Breast epithelium (tissue), 4 donors: ENCODE measurements around the gene LRRTM1. TPM values are rescaled to one million over a fixed set of nuclear protein-coding genes. Genes with fewer than 3 reads are reported as not detected.

Source experiments
- DNase-seq, 2 donors: peaks; one replicate each; pipeline ENCODE4 v3.0.0-alpha.2; 2019; ENCODE audit warnings: low spot score in 2 of 2
- H3K27ac ChIP-seq, 2 donors: fragments of 200-600 bp; sonication (generic) in 1 of 2; one replicate each; pipeline ENCODE4 v1.5.1; 2016 to 2019; ENCODE audit warnings: mild to moderate bottlenecking in 1 of 2
- H3K27me3 ChIP-seq, 2 donors: fragments of 200-600 bp; sonication (generic) in 1 of 2; one replicate each; pipeline versions ENCODE4 v1.5.1 to v1.6.0; 2017 to 2019; ENCODE audit warnings: control low read depth in 1 of 2, mild to moderate bottlenecking in 1 of 2
- H3K36me3 ChIP-seq: fragments of 200-600 bp; one replicate; pipeline ENCODE4 v1.5.1; 2019
- H3K4me1 ChIP-seq, 2 donors: fragments of 200-600 bp; sonication (generic); one replicate each; pipeline ENCODE4 v1.5.1; 2016 to 2019; ENCODE audit warnings: control low read depth in 1 of 2
- H3K4me3 ChIP-seq, 3 donors: fragments of 200-600 bp; sonication (generic); 1 replicate in 2 of 3; 2 replicates in 1 of 3; pipeline ENCODE4 v1.5.1; 2016 to 2019; ENCODE audit warnings: mild to moderate bottlenecking in 3 of 3, moderate library complexity in 2 of 3
- H3K9me3 ChIP-seq, 2 donors: fragments of 200-600 bp; sonication (generic) in 1 of 2; one replicate each; pipeline ENCODE4 v1.5.1; 2016 to 2019; ENCODE audit warnings: control low read depth in 1 of 2
- POLR2A ChIP-seq: fragments of 450-650 bp; IDR thresholded peaks from one replicate; pipeline ENCODE4 v1.6.1; 2016; ENCODE audit warnings: antibody characterized with exemption, mild to moderate bottlenecking, moderate library complexity
- POLR2AphosphoS5 ChIP-seq, 3 donors: sonication (generic); formaldehyde crosslinking; IDR thresholded peaks; one replicate each; pipeline ENCODE4 v1.6.1; 2017; ENCODE audit warnings: antibody characterized with exemption in 3 of 3
- intact Hi-C: fragments of 100-400 bp; cut with DNase I; formaldehyde crosslinking; loops from one replicate; pipeline ENCODE4 v1.15.1; 2023; ENCODE audit warnings: low total_unique reads
- total RNA-seq, 3 donors: library from RNA; depleted of rRNA; stranded (reverse); fragments of >200 nt; gene quantifications; one replicate each; pipeline ENCODE4 v1.1.0, GENCODE V29; 2016
- TF ChIP-seq, protein P1 (sequence below), 3 donors: fragments of 450-650 bp; IDR thresholded peaks; one replicate each; pipeline ENCODE4 v1.5.1; 2016 to 2017; ENCODE audit warnings: antibody characterized with exemption in 3 of 3, mild to moderate bottlenecking in 3 of 3, moderate library complexity in 3 of 3

LRRTM1 gene
- total RNA-seq, 3 donors from 2014 or later = 0.15 TPM; not detected in 2

DNA sequence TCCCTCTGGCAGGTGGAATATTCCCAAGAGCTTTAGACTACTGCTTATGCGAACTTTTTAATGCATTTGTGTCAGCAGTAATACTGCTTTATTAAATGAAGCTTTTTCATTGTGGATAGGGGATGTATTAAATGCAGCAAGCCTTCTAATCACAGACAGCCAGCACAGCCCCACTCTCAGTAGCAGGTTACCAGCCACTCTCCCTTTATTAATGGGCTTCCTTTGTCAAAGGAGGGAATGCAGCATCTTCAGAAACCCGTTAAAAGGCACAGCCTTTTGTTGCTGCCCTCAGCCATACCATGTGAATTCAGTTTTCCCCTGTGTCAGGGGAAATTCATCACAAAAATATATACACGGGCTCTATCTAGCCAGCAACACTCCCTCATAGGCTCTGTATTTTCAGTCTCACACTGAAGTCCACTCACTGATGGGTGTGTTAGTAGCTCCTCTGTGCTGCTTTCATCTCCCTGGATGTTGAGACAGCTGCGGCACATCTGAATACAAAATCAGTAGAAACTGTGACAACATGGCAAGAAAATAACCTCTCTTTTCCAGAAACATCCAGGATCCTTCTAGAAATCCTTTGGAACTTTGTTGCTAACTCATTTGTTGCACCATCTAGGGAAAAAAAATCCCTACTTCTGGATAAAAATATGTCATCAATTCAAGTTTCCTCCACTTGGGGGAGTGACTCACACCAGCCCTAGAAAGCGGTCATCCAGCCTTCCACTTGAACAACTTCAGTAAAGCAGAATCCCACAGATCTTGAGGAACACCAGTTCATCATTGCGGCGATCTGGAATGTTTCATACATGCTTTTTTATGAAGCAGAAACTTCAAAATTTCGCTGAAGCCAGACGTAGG is 48.4 kb downstream of the LRRTM1 start:
- intact Hi-C loops = no loop called here
- Histone ChIP-seq H3K4me3 (no peak overlapping the region), H3K36me3 (no peaks in the 10 kb centered on the region), H3K4me1 (no peaks in the 10 kb centered on the region), H3K27me3 (no peaks in the 10 kb centered on the region), H3K27ac (no peak overlapping the region), H3K9me3 (no peaks in the 10 kb centered on the region)
- TF ChIP-seq, protein P1, sequence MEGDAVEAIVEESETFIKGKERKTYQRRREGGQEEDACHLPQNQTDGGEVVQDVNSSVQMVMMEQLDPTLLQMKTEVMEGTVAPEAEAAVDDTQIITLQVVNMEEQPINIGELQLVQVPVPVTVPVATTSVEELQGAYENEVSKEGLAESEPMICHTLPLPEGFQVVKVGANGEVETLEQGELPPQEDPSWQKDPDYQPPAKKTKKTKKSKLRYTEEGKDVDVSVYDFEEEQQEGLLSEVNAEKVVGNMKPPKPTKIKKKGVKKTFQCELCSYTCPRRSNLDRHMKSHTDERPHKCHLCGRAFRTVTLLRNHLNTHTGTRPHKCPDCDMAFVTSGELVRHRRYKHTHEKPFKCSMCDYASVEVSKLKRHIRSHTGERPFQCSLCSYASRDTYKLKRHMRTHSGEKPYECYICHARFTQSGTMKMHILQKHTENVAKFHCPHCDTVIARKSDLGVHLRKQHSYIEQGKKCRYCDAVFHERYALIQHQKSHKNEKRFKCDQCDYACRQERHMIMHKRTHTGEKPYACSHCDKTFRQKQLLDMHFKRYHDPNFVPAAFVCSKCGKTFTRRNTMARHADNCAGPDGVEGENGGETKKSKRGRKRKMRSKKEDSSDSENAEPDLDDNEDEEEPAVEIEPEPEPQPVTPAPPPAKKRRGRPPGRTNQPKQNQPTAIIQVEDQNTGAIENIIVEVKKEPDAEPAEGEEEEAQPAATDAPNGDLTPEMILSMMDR (IDR thresholded peaks at IDR 0.05) = no peak
- TF ChIP-seq POLR2A (no peak), POLR2AphosphoS5 (IDR thresholded peaks at IDR 0.05) (no peak)
- DNase-seq = no peak

DNA sequence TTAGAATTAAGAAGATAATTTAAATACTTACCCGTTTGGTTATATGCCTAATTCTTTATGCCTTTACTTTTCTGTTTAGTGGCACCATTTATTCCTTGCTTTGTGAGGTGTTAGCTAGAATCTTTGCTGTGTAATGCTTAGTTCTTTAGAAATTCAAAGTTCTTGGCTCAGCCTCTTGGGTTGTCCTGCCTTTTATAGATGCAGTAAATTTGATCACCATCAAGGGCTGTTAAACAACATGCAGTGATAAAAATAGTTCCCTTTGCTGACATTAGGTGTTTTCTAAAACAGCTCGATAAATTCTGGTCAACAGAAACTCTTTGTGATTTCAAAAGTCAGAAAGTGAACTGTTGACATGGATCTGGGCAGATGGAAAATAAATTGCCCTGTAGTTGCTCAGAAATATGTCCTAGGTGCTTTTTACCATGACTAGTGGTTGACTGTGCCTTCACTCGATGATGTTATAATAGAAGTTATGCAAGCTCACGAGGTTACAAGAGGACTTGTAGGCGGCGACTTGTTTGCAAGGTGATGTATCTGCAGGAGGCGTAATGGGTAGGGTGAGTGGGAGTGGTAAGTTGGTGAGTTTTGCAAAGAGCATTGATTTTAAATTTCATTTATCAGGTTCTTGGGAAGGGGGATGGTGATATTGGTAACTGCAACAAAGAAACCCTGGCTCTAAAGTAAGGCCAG is 52.1 kb downstream of the LRRTM1 start:
- Histone ChIP-seq H3K27me3 (no peaks in the 10 kb centered on the region), H3K9me3 (no peaks in the 10 kb centered on the region), H3K36me3 (no peaks in the 10 kb centered on the region), H3K4me1 (no peaks in the 10 kb centered on the region), H3K4me3 (no peak overlapping the region), H3K27ac (no peak overlapping the region)
- intact Hi-C loops = no loop called here
- TF ChIP-seq, protein P1 (IDR thresholded peaks at IDR 0.05) = no peak
- TF ChIP-seq POLR2A (no peak), POLR2AphosphoS5 (IDR thresholded peaks at IDR 0.05) (no peak)
- DNase-seq = no peak
